Measurements from ENCODE around the gene UNC45A. TPM values are rescaled to one million over a fixed set of nuclear protein-coding genes. Genes with fewer than 3 reads are reported as not detected.
A peak's percentile ranks its signal among the peaks of the same experiment; 100 is the strongest.

UNC45A gene
- total and polyA plus RNA-seq, 2 of the 13 experiments (the other 11 are each of a cell fraction or from before 2014, with no cell fraction given): 33.8 to 39.7 TPM

GRCh38 chr15:90934949-90935751, at the start of gene UNC45A (continued):
- TF ChIP-seq ZBED4 (CRISPR knock-in tag; IDR thresholded peaks at IDR 0.05; ENCODE audit: borderline replicate concordance): no peak
- TF ChIP-seq NFAT5 (CRISPR knock-in tag; IDR thresholded peaks at IDR 0.05): no peak
- TF ChIP-seq KLF16 (CRISPR knock-in tag; IDR thresholded peaks at IDR 0.05): peak in 1 of 2 experiments; percentile 60; a peak in 1 of 4 replicates
- TF ChIP-seq MYC (CRISPR knock-in tag; IDR thresholded peaks at IDR 0.05; ENCODE audit: borderline replicate concordance): peak; percentile 53; the same call in 1 of the 2 replicates
- no peak for TF ChIP-seq HNF4G (IDR thresholded peaks at IDR 0.05; ENCODE audit: borderline replicate concordance, low read depth, low read length)
- TF ChIP-seq HNF4G (CRISPR knock-in tag; IDR thresholded peaks at IDR 0.05; ENCODE audit: borderline replicate concordance, low read depth): no peak
- TF ChIP-seq, protein P1, sequence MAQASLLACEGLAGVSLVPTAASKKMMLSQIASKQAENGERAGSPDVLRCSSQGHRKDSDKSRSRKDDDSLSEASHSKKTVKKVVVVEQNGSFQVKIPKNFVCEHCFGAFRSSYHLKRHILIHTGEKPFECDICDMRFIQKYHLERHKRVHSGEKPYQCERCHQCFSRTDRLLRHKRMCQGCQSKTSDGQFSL (CRISPR knock-in tag; IDR thresholded peaks at IDR 0.05): no peak
- TF ChIP-seq SUZ12 (IDR thresholded peaks at IDR 0.05; ENCODE audit: low read depth, low read length): no peak
- no peak for TF ChIP-seq NCOR1 (IDR thresholded peaks at IDR 0.05; ENCODE audit: borderline replicate concordance, low read length)
- no peak for TF ChIP-seq SOX13 (IDR thresholded peaks at IDR 0.05)
- TF ChIP-seq SOX13 (CRISPR knock-in tag; conservative IDR thresholded peaks at IDR 0.05 in 1 of 2, IDR thresholded peaks at IDR 0.05 in 1 of 2): no peak; a peak in 1 of 4 replicates
- no peak for TF ChIP-seq SMYD3 (CRISPR knock-in tag; IDR thresholded peaks at IDR 0.05)
- TF ChIP-seq ZNF24 (IDR thresholded peaks at IDR 0.05): no peak
- TF ChIP-seq ZNF230 (CRISPR knock-in tag; IDR thresholded peaks at IDR 0.05): peak; percentile 40; the same call in 1 of the 2 replicates
- TF ChIP-seq ZBTB8A (CRISPR knock-in tag; IDR thresholded peaks at IDR 0.05; ENCODE audit: borderline replicate concordance, low read depth): peak; percentile 67; the same call in 1 of the 2 replicates
- TF ChIP-seq ATF3 (CRISPR knock-in tag; IDR thresholded peaks at IDR 0.05): no peak
- TF ChIP-seq ZBTB38 (CRISPR knock-in tag; IDR thresholded peaks at IDR 0.05): peak; percentile 51; the same call in 1 of the 2 replicates
- 0 out of 2 replicates have a peak, but pooled peaks have one; percentile 35 for TF ChIP-seq ZNF34 (CRISPR knock-in tag; IDR thresholded peaks at IDR 0.05; ENCODE audit: borderline replicate concordance)
- no peak for TF ChIP-seq RFXANK (CRISPR knock-in tag; IDR thresholded peaks at IDR 0.05)
- TF ChIP-seq ZNF674 (CRISPR knock-in tag; IDR thresholded peaks at IDR 0.05; ENCODE audit: low read depth): no peak

Measured in HepG2 (cell line).